ENCODE measurements around the gene MAP2K6. TPM values are rescaled to one million over a fixed set of nuclear protein-coding genes. Genes with fewer than 3 reads are reported as not detected.

MAP2K6 gene
- total RNA-seq, 1 experiment from 2014 or later = 17.7 TPM

DNA sequence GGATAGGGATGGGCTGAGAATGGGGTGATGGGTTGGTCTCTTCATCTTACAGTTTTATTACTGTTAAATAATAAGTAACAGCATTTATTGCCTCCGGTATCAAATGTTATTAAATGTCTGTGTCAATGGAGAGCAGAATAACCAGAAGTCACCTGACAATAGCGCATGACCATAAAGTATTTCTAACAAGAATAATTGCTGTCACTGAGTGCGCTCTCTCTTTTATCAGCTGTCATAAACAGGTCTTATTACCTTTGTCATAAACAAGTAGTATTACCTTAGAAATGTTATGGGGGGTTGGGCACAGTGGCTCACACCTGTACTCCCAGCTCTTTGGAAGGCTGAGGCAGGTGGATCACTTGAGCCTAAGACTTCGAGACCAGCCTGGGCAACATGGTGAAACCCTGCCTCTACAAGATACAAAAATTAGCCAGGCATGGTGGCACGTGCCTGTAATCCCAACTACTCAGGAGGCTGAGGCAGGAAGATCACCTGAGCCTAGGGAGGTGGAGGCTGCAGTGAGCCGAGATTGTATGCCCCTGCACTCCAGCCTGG, 120.6 kb downstream of the MAP2K6 start:
- Histone ChIP-seq H3K79me2 (ENCODE audit: insufficient read depth, low read length) (no peaks in the 10 kb centered on the region), H3K23me2 (ENCODE audit: insufficient read length, low read depth, low read length, poor library complexity, severe bottlenecking) (no peaks in the 10 kb centered on the region), H2BK12ac (ENCODE audit: insufficient read length, low read depth, low read length) (no peak overlapping the region), H3K56ac (ENCODE audit: insufficient read length, low read depth, low read length) (no peak overlapping the region), H3K4me2 (ENCODE audit: insufficient read depth, insufficient read length, low read length) (no peak overlapping the region), H3K18ac (ENCODE audit: insufficient read length, low read depth, low read length) (no peak overlapping the region), H3T11ph (ENCODE audit: low read length) (no peak overlapping the region), H4K20me1 (ENCODE audit: control insufficient read depth, insufficient read depth, insufficient read length) (no peaks in the 10 kb centered on the region), H3K4ac (ENCODE audit: low read depth, low read length) (no peak overlapping the region), H3K27ac (ENCODE audit: insufficient read length, low read depth, low read length) (no peak overlapping the region), H2BK15ac (ENCODE audit: low read depth, low read length) (no peak overlapping the region), H4K5ac (ENCODE audit: insufficient read length, low read depth, low read length) (no peak overlapping the region), H3K23ac (ENCODE audit: insufficient read length, low read depth, low read length) (no peak overlapping the region), H3K4me1 (ENCODE audit: insufficient read depth, low read length) (peaks cover 3% of the 10 kb centered on the region; the same call in 1 of the 2 replicates), H2AK5ac (ENCODE audit: insufficient read length, low read length) (no peak overlapping the region), H3K14ac (ENCODE audit: insufficient read depth, low read length) (no peak overlapping the region), H4K91ac (ENCODE audit: insufficient read length, low read depth, low read length) (no peak overlapping the region), H2BK5ac (ENCODE audit: insufficient read length, low read length) (no peak overlapping the region), H4K8ac (replicated peaks; ENCODE audit: insufficient read length, low read depth, low read length) (no peak overlapping the region), H3K27me3 (ENCODE audit: insufficient read depth, low read length) (no peaks in the 10 kb centered on the region), H2BK20ac (ENCODE audit: low read depth, low read length, poor library complexity, severe bottlenecking) (no peak overlapping the region), H2AFZ (ENCODE audit: low read length) (no peak overlapping the region), H3K9me3 (ENCODE audit: control insufficient read depth, low read depth, low read length) (no peaks in the 10 kb centered on the region), H3K79me1 (ENCODE audit: insufficient read depth, low read depth, low read length, poor library complexity, severe bottlenecking) (no peaks in the 10 kb centered on the region), H3K9ac (ENCODE audit: extremely low read depth, insufficient read length, low read length) (no peak overlapping the region), H2BK120ac (ENCODE audit: low read depth, low read length, poor library complexity, severe bottlenecking) (no peak overlapping the region)
- Mint-ChIP-seq H3K27ac (no peak overlapping the region), H3K9me3 (no peaks in the 10 kb centered on the region), H3K4me3 (no peak overlapping the region), H3K27me3 (ENCODE audit: low read depth) (no peaks in the 10 kb centered on the region), H3K4me1 (peaks cover 17 to 21% of the 10 kb centered on the region in 2 experiments), H3K36me3 (ENCODE audit: insufficient read depth in 1 of 3, low read depth in 3 of 3) (peaks cover 6 to 12% (median 10%) of the 10 kb centered on the region in 3 experiments; a peak in 4 of 7 replicates)
- no peak for DNase-seq
- WGBS (ENCODE audit: extremely low coverage, insufficient read length, low lambda C conversion rate) = no CpG with 5 or more reads among the region's 6 CpGs
- TF ChIP-seq, protein P1, sequence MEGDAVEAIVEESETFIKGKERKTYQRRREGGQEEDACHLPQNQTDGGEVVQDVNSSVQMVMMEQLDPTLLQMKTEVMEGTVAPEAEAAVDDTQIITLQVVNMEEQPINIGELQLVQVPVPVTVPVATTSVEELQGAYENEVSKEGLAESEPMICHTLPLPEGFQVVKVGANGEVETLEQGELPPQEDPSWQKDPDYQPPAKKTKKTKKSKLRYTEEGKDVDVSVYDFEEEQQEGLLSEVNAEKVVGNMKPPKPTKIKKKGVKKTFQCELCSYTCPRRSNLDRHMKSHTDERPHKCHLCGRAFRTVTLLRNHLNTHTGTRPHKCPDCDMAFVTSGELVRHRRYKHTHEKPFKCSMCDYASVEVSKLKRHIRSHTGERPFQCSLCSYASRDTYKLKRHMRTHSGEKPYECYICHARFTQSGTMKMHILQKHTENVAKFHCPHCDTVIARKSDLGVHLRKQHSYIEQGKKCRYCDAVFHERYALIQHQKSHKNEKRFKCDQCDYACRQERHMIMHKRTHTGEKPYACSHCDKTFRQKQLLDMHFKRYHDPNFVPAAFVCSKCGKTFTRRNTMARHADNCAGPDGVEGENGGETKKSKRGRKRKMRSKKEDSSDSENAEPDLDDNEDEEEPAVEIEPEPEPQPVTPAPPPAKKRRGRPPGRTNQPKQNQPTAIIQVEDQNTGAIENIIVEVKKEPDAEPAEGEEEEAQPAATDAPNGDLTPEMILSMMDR (conservative IDR thresholded peaks at IDR 0.05) = no peak
